Measurements from ENCODE around the gene RALY.

RALY gene

GRCh38 chr20:34095825-34096224 is 102.1 kb downstream of the RALY start:
- intact Hi-C loops (cut with DNase I) = no loop called here
- peak in 1 of 10 donors; percentile 5 for DNase-seq

- intact Hi-C loops (cut with DNase I) = no loop called here
- peak in 1 of 10 donors; percentile 46 for DNase-seq
These were observed 103.2 kb downstream of the RALY start for GRCh38 chr20:34096699-34097444.

GRCh38 chr20:34098570-34098969 is 104.9 kb downstream of the RALY start:
- DNase-seq = no peak
- intact Hi-C loops (cut with DNase I) = no loop called here

- intact Hi-C loops (cut with DNase I) = no loop called here
- no peak for DNase-seq
These were observed 106.0 kb downstream of the RALY start for GRCh38 chr20:34099675-34100074.

GRCh38 chr20:34100576-34100975 is 106.9 kb downstream of the RALY start:
- intact Hi-C loops (cut with DNase I) = no loop called here
- DNase-seq = no peak

GRCh38 chr20:34102342-34102741 is 108.6 kb downstream of the RALY start:
- intact Hi-C loops (cut with DNase I) = no loop called here
- DNase-seq = no peak

- intact Hi-C loops (cut with DNase I) = no loop called here
- DNase-seq = no peak
These were observed 110.3 kb downstream of the RALY start for GRCh38 chr20:34104059-34104458.

GRCh38 chr20:34105978-34106675 is 112.4 kb downstream of the RALY start:
- intact Hi-C loops (cut with DNase I) = no loop called here

GRCh38 chr20:34108616-34109174 is 115.0 kb downstream of the RALY start:
- intact Hi-C loops (cut with DNase I) = no loop called here
- DNase-seq = no peak

More at GRCh38 chr20:34105978-34106675, 112.4 kb downstream of the RALY start:
- no peak for DNase-seq

GRCh38 chr20:34109442-34109841 is 115.7 kb downstream of the RALY start:
- intact Hi-C loops (cut with DNase I) = no loop called here
- DNase-seq = no peak

GRCh38 chr20:34110025-34110744 is 116.5 kb downstream of the RALY start:
- no peak for DNase-seq
- intact Hi-C loops (cut with DNase I) = no loop called here

- intact Hi-C loops (cut with DNase I) = no loop called here
- DNase-seq = no peak
These were observed 117.3 kb downstream of the RALY start for GRCh38 chr20:34110745-34111641.

- peak; percentile 86 to 99 (median 89) for DNase-seq
- intact Hi-C loops (cut with DNase I) = loop anchor here (2.0 kb wide), 2 partner anchors 119 to 301 kb away; partner anchors contain the start of genes CHMP4B and RALY
These were observed 118.2 kb downstream of the RALY start, which contains the start of gene EIF2S2 for GRCh38 chr20:34111702-34112599. TSS of gene EIF2S2 (minus strand) at chr20:34112243. CDS start at chr20:34112110, 133 bp downstream.

- intact Hi-C loops (cut with DNase I) = loop anchor here (2.0 kb wide), 2 partner anchors 120 to 302 kb away; partner anchors contain the start of genes CHMP4B and RALY
- DNase-seq = peak in 2 of 10 donors; percentile 28 to 81
These were observed 118.9 kb downstream of the RALY start for GRCh38 chr20:34112600-34113101.

- intact Hi-C loops (cut with DNase I) = no loop called here
- no peak for DNase-seq
These were observed 121.1 kb downstream of the RALY start for GRCh38 chr20:34114809-34115208.

- intact Hi-C loops (cut with DNase I) = no loop called here
- DNase-seq = no peak
These were observed 121.5 kb downstream of the RALY start for GRCh38 chr20:34115232-34115631.

GRCh38 chr20:34120213-34120612 is 126.5 kb downstream of the RALY start:
- intact Hi-C loops (cut with DNase I) = no loop called here
- no peak for DNase-seq

- DNase-seq = no peak
- intact Hi-C loops (cut with DNase I) = no loop called here
These were observed 128.7 kb downstream of the RALY start for GRCh38 chr20:34122274-34122980.
